Keratinocyte (primary cell): ENCODE data around the gene TMEM129.

Experiments
- EZH2 ChIP-seq: IDR thresholded peaks from one replicate; pipeline ENCODE4 v1.6.1; 2012; ENCODE audit warnings: inconsistent platforms, mild to moderate bottlenecking, low read length, moderate library complexity
- TF ChIP-seq, protein P1 (sequence below), 3 experiments: IDR thresholded peaks in 1 of 3; conservative IDR thresholded peaks in 1 of 3; optimal IDR thresholded peaks in 1 of 3; 2 replicates in 2 of 3; 3 replicates in 1 of 3; pipeline versions ENCODE3 to v1.5.1; 2011; ENCODE audit warnings: low read length in 3 of 3, mild to moderate bottlenecking in 3 of 3, moderate library complexity in 2 of 3, control low read depth in 1 of 3, inconsistent platforms in 1 of 3; ENCODE audit not compliant: insufficient read depth in 2 of 3; ENCODE audit errors: extremely low read depth in 1 of 3

DNA sequence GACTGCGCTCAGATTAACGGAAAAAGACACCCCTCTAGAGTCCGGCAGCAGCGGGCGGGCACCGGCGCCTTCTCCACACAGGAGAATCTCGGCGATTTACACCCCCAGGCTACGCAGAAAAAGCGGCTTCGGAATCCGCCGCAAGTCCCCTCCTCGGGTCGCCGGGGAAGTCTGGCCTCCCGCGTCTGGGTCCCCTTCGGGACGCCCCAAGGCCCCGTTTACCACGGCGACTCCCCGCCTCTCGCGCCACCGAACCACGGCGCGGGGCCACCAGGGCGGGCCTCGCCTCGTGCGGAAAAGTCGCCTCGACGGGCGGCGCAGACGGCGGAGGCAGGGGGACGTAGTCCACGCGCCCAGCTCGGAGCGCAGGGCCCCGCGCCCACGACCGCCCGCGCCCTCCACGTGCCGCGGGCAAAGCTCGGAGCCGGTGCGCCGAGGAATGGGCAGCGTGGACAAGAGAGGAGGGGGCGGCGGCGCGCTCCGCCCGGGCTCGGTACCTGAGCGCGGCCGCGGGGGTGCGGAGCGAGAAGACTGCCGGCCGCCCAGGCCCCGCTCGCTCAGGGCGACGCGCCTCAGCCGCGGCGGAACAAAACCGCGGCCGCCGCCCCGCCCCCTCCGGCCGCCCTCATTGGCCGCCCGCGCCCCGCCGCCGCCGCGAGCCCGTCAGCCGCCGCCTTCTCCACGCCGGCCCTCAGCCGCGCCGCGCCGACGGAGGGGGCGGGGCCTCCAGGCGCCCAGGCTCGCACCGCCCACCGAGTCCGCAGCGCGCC lies 37.2 kb downstream of the TMEM129 start, which contains the start of gene FAM53A:
- TF ChIP-seq, protein P1, sequence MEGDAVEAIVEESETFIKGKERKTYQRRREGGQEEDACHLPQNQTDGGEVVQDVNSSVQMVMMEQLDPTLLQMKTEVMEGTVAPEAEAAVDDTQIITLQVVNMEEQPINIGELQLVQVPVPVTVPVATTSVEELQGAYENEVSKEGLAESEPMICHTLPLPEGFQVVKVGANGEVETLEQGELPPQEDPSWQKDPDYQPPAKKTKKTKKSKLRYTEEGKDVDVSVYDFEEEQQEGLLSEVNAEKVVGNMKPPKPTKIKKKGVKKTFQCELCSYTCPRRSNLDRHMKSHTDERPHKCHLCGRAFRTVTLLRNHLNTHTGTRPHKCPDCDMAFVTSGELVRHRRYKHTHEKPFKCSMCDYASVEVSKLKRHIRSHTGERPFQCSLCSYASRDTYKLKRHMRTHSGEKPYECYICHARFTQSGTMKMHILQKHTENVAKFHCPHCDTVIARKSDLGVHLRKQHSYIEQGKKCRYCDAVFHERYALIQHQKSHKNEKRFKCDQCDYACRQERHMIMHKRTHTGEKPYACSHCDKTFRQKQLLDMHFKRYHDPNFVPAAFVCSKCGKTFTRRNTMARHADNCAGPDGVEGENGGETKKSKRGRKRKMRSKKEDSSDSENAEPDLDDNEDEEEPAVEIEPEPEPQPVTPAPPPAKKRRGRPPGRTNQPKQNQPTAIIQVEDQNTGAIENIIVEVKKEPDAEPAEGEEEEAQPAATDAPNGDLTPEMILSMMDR (optimal IDR thresholded peaks at IDR 0.05 in 1 of 3, IDR thresholded peaks at IDR 0.05 in 1 of 3, conservative IDR thresholded peaks at IDR 0.05 in 1 of 3; ENCODE audit: extremely low read depth in 1 of 3, insufficient read depth in 2 of 3, low read length in 3 of 3), result no peak
- TF ChIP-seq EZH2, result no peak
